Right atrium auricular region (tissue), 2 donors: Measurements from ENCODE around the gene RAB36. TPM values are rescaled to one million over a fixed set of nuclear protein-coding genes. Genes with fewer than 3 reads are reported as not detected.

ENCODE experiments used
- DNase-seq: peaks from one replicate; pipeline ENCODE4 v3.0.0-alpha.2; 2019; ENCODE audit warnings: low spot score
- H3K27ac ChIP-seq, 2 donors: fragments of 200-600 bp; sonication (generic); 1 replicate in 1 of 2; 2 replicates in 1 of 2; pipeline ENCODE4 v1.5.1; 2016 to 2019
- H3K27me3 ChIP-seq, 2 donors: fragments of 200-600 bp; sonication (generic); one replicate each; pipeline versions ENCODE4 v1.5.1 to v1.6.0; 2017 to 2019
- H3K36me3 ChIP-seq: fragments of 200-600 bp; sonication (generic); one replicate; pipeline ENCODE4 v1.5.1; 2016
- H3K4me1 ChIP-seq, 2 donors: fragments of 200-600 bp; sonication (generic); one replicate each; pipeline versions ENCODE4 v1.5.1 to v1.6.0; 2017 to 2019
- H3K4me3 ChIP-seq, 2 donors: fragments of 200-600 bp; sonication (generic); 1 replicate in 1 of 2; 2 replicates in 1 of 2; pipeline ENCODE4 v1.5.1; 2017 to 2019; ENCODE audit warnings: mild to moderate bottlenecking in 1 of 2, moderate library complexity in 1 of 2
- H3K9me3 ChIP-seq, 2 donors: fragments of 200-600 bp; sonication (generic); one replicate each; pipeline ENCODE4 v1.5.1; 2019
- CTCF ChIP-seq, 2 donors: fragments of 200-600 bp; sonication (generic); IDR thresholded peaks; one replicate each; pipeline ENCODE4 v1.5.1; 2019; ENCODE audit warnings: antibody characterized with exemption in 2 of 2
- total RNA-seq, 2 donors: library from RNA; depleted of rRNA; stranded (reverse); fragments of >200 nt; gene quantifications; one replicate each; pipeline ENCODE4 v1.1.0, GENCODE V29; 2016

Gene RAB36
- total RNA-seq, 2 donors from 2014 or later: 0.59 to 2.0 TPM

- Histone ChIP-seq H3K4me3 (no peak overlapping the region), H3K4me1 (peaks cover 0 to 19% of the 10 kb centered on the region in 2 donors), H3K9me3 (no peaks in the 10 kb centered on the region), H3K36me3 (no peaks in the 10 kb centered on the region), H3K27me3 (no peaks in the 10 kb centered on the region), H3K27ac (peak overlapping the region in 1 of 2 donors; percentile 39)
- no peak for DNase-seq
- no peak for TF ChIP-seq CTCF (IDR thresholded peaks at IDR 0.05)
Observed at GRCh38 chr22:23106344-23106743, 38.9 kb upstream of the RAB36 start.

DNA sequence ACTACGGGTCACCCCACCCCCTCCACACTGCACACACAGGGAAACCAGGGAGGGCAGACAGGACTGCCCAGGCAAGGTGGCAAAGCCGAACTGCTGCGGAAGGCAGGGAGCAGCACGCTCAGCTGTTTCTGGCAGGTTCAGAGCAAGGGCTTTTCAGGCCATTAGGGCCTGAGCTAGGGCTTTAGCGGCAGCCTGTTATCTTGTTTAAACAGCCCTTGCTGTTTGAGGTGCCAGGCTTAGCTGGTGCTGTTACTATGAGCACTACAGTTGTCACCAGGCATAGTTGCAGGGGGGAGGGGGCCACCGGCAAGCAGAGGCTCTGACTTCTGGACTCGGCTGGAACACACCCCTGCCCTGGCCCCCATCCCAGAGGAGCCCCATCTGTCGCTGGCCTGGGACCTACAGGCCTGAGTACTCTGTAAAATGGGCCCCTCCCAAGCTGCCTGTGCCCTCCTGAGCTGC lies 38.3 kb upstream of the RAB36 start:
- DNase-seq: no peak
- Histone ChIP-seq H3K36me3 (no peaks in the 10 kb centered on the region), H3K27ac (peak overlapping the region in 1 of 2 donors; percentile 39), H3K9me3 (no peaks in the 10 kb centered on the region), H3K27me3 (no peaks in the 10 kb centered on the region), H3K4me1 (peaks cover 0 to 19% of the 10 kb centered on the region in 2 donors), H3K4me3 (no peak overlapping the region)
- no peak for TF ChIP-seq CTCF (IDR thresholded peaks at IDR 0.05)

DNA sequence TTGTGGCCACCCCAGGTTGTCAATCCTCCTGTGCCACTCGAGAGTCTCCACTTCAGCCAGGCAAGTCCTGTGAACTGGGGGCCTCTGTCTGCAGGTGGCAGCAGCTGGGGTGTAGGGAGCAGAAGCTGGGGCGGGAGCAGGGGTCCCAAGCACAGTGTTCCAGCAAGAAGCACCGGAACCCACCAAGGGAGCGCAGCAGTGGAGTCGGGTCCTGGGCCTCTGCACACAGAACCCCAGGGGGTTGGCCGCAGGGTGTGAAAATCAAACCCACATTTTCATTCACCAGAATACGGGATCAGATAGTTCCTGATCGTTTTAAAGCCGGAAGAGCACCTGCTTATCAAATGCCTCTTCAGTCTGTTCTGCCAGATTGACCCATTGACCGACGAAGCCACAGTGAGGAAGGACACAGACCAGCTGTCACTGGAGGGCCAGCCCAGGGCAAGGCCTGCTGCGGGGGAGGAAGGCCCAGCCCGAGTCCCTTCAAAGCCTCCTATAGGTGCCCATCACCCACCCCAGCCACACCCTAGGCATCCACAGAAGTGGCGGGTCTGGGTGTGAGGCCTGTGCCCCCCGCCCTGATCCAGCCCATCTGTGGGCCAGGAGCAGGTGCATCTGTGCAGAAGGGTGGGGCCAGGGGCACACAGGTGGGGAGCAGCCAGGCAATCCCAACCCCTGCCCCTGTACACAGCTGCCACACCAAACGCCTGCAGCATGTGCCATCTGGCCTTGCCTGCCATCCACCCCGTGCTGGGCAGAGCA lies 37.6 kb upstream of the RAB36 start:
- H3K36me3 ChIP-seq: no peaks in the 10 kb centered on the region
- TF ChIP-seq CTCF (IDR thresholded peaks at IDR 0.05): no peak
- no peak overlapping the region for H3K4me3 ChIP-seq
- H3K27me3 ChIP-seq: no peaks in the 10 kb centered on the region
- H3K9me3 ChIP-seq: no peaks in the 10 kb centered on the region
- DNase-seq: no peak
- peaks cover 0 to 20% of the 10 kb centered on the region in 2 donors for H3K4me1 ChIP-seq
- no peak overlapping the region for H3K27ac ChIP-seq

DNA sequence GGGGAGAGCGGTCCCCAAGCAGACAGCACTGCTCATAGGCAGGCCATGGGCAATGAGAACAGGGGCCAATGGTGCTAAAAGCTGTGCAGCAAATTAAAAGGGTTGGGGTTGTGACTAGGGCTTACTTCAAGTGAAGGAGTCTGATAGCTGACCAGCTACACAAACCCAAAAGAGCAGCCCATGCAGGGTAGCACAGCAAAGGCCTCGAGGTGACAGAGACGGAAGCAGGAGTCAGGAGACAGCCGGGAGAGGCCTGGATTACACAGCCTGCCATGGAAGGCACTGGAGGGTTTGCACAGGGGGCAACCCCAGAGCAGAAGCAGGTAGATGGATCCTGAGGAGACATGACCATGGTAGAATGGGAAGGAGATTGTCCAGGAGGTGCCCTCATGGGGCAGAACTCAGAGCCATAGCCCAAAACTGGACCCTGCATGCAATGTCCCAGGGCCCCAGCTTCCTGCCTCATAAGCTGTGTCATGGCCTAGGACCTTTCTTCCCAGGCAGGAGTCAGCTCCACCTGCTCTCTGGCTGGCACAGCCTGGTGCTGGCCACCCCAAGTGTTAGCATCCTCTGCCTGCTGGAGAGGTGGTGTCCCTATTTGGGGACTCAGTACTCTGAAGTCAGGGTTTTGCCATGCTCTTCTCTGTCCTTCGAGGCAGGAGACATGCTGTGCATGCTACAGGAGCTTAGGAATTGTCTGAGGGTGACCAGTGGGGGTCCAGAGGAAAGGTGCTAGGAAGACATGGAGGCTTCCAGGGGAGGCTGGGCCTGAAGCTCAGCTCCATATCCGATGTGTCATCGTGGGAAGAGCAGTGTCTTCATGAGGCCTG lies 36.8 kb upstream of the RAB36 start:
- Histone ChIP-seq H3K4me3 (no peak overlapping the region), H3K4me1 (peaks cover 0 to 28% of the 10 kb centered on the region in 2 donors), H3K27me3 (no peaks in the 10 kb centered on the region), H3K36me3 (no peaks in the 10 kb centered on the region), H3K27ac (no peak overlapping the region), H3K9me3 (no peaks in the 10 kb centered on the region)
- DNase-seq: no peak
- TF ChIP-seq CTCF (IDR thresholded peaks at IDR 0.05): no peak

GRCh38 chr22:23109079-23109347 lies 36.3 kb upstream of the RAB36 start:
- H3K4me1 ChIP-seq: peaks cover 0 to 29% of the 10 kb centered on the region in 2 donors
- TF ChIP-seq CTCF (IDR thresholded peaks at IDR 0.05): no peak
- no peak overlapping the region for H3K27ac ChIP-seq
- no peaks in the 10 kb centered on the region for H3K9me3 ChIP-seq
- no peaks in the 10 kb centered on the region for H3K27me3 ChIP-seq
- H3K36me3 ChIP-seq: no peaks in the 10 kb centered on the region
- no peak for DNase-seq
- H3K4me3 ChIP-seq: no peak overlapping the region
